Choroid plexus epithelial cell (primary cell): ENCODE results near the gene WWOX.

Experiments used
- DNase-seq: peaks from one replicate; pipeline ENCODE4 v3.0.0-alpha.2; 2010; ENCODE audit warnings: low read depth
- H3K4me3 ChIP-seq: 2 replicates; pipeline ENCODE4 v1.5.1; 2011; ENCODE audit warnings: low read depth, mild to moderate bottlenecking, control low read depth, low read length, moderate library complexity
- TF ChIP-seq, protein P1 (sequence below): conservative IDR thresholded peaks from 2 replicates; pipeline ENCODE4 v1.5.1; 2011; ENCODE audit warnings: low read depth, mild to moderate bottlenecking, control low read depth, inconsistent platforms, low read length, moderate library complexity

WWOX gene

GRCh38 chr16:78746718-78747117 lies 647.3 kb downstream of the WWOX start:
- H3K4me3 ChIP-seq = no peak overlapping the region
- DNase-seq = no peak
- TF ChIP-seq, protein P1, sequence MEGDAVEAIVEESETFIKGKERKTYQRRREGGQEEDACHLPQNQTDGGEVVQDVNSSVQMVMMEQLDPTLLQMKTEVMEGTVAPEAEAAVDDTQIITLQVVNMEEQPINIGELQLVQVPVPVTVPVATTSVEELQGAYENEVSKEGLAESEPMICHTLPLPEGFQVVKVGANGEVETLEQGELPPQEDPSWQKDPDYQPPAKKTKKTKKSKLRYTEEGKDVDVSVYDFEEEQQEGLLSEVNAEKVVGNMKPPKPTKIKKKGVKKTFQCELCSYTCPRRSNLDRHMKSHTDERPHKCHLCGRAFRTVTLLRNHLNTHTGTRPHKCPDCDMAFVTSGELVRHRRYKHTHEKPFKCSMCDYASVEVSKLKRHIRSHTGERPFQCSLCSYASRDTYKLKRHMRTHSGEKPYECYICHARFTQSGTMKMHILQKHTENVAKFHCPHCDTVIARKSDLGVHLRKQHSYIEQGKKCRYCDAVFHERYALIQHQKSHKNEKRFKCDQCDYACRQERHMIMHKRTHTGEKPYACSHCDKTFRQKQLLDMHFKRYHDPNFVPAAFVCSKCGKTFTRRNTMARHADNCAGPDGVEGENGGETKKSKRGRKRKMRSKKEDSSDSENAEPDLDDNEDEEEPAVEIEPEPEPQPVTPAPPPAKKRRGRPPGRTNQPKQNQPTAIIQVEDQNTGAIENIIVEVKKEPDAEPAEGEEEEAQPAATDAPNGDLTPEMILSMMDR = no peak

DNA sequence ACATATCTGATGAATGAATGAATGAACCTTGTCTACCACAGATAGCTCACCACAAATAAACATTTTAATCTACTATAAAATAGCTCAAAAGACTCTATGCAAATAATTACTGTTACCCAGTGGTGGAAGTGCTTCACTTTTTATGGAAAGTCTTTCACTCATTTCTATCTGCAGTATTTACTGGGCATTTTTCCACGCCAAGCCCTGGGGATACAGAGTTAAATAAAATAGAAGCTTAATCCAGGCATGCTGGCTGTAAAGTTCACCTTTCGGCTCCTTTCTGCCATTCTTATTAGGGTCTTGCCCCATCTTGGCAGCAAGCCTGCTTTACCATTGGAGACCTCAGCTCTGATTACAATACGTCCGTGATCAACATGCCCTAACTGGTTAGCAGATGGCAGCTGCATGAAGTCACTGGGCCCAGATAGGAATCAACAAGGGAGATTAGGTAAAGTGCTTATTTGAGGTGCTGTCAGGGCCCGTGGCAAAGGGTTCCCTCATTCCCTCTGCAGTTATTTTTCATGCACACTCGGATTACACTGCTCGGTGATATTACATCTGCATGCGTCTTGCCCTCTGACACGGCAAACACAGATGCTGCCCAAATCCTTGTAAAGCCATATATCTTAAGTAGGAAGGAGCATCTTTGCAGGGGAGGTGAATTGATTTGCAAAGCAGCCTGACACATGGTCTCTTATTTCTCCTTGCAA lies 648.9 kb downstream of the WWOX start:
- DNase-seq = no peak

DNA sequence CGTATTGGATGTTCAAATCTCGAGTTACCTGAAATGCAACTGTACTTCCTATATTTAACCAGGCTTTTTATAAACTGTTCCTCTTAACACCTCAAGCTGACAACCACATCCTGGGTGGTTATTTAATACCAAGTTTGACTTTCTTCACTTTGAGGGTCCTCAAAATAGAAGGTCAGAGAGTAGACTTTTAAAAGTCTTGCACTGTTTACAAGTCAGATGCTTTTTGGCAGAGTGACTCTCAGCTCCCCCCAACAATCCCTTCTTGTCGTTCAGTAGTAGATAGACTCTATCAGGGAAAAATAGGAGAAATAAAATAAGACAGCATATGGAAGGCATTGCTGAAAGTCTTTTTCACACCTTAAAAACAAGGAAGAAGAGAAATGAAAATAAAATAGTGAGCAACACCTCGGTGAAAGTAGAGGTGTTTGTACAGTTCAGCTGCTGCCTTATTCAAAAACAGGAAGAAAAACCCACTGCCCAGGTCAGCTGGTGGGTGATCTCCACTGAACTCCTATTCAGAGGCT lies 650.4 kb downstream of the WWOX start:
- no peak overlapping the region for H3K4me3 ChIP-seq
- no peak for DNase-seq
- TF ChIP-seq, protein P1 = no peak

More for the DNA sequence above, 648.9 kb downstream of the WWOX start:
- no peak overlapping the region for H3K4me3 ChIP-seq
- TF ChIP-seq, protein P1 = no peak

DNA sequence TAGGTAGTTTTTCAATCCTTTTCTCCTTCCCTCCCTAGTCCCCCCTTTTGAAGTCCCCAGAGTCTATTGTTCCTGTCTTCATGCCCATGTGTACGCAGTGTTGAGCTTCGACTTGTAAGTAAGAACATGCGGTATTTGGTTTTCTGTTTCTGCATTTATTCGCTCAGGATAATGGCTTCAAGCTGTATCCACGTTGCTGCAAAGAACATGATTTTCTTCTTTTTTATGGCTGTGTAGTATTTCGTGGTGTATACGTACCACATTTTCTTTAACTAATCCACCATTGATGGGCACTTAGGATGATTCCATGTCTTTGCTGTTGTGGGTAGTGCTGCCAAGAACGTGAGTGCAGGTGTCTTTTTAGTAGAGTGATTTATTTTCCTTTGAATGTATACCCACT lies 651.2 kb downstream of the WWOX start:
- TF ChIP-seq, protein P1 = no peak
- no peak overlapping the region for H3K4me3 ChIP-seq
- DNase-seq = no peak

GRCh38 chr16:78751601-78752000 lies 652.1 kb downstream of the WWOX start:
- H3K4me3 ChIP-seq = no peak overlapping the region
- no peak for DNase-seq
- TF ChIP-seq, protein P1 = no peak

GRCh38 chr16:78754713-78755112 lies 655.3 kb downstream of the WWOX start:
- TF ChIP-seq, protein P1 = no peak
- no peak for DNase-seq
- no peak overlapping the region for H3K4me3 ChIP-seq
